WTC11 (cell line): ENCODE data around the gene SRGN. TPM values are rescaled to one million over a fixed set of nuclear protein-coding genes. Genes with fewer than 3 reads are reported as not detected.

Source experiments
- ATAC-seq: fragments of 200-7000 bp; cut with Tn5 transposase; 2 replicates; pipeline ENCODE4 v1.10.0; 2021; ENCODE audit warnings: mild to moderate bottlenecking, moderate library complexity
- CTCF ChIA-PET: fragments of 300-600 bp; sonication (Branson Sonifier 250); formaldehyde crosslinking; loops from one replicate; lab custom pipeline; 2021; ENCODE audit warnings: antibody characterized with exemption; lab: Charles Lee
- POLR2A ChIA-PET: fragments of 350-600 bp; sonication (Branson Sonifier 250); formaldehyde crosslinking; loops from one replicate; lab custom pipeline; 2021; ENCODE audit warnings: antibody characterized with exemption; lab: Charles Lee
- DNase-seq: peaks from one replicate; pipeline ENCODE4 v3.0.0; 2021; ENCODE audit warnings: low spot score
- H3K27ac Mint-ChIP-seq: 2 replicates; pipeline ENCODE4 v1.8.0; 2021; ENCODE audit warnings: mixed read lengths
- H3K27me3 Mint-ChIP-seq: 2 replicates; pipeline ENCODE4 v1.8.0; 2021; ENCODE audit warnings: low read depth, mild to moderate bottlenecking, moderate library complexity, mixed read lengths
- H3K36me3 Mint-ChIP-seq: 2 replicates; pipeline ENCODE4 v1.8.0; 2021; ENCODE audit warnings: mixed read lengths
- H3K4me1 Mint-ChIP-seq: 2 replicates; pipeline ENCODE4 v1.8.0; 2022; ENCODE audit warnings: mixed read lengths
- H3K4me3 Mint-ChIP-seq: 2 replicates; pipeline ENCODE4 v1.8.0; 2021; ENCODE audit warnings: mild to moderate bottlenecking, moderate library complexity, mixed read lengths
- H3K9me3 Mint-ChIP-seq: 2 replicates; pipeline ENCODE4 v1.8.0; 2021; ENCODE audit warnings: mixed read lengths
- CREB1 ChIP-seq: sonication (generic); formaldehyde crosslinking; IDR thresholded peaks from 2 replicates; pipeline ENCODE4 v1.8.0; 2023; ENCODE audit warnings: mild to moderate bottlenecking, missing genetic modification reagents
- CREM ChIP-seq: sonication (generic); formaldehyde crosslinking; IDR thresholded peaks from 2 replicates; pipeline ENCODE4 v1.8.1; 2022; ENCODE audit warnings: mild to moderate bottlenecking, missing genetic modification reagents, moderate library complexity
- ESRRA ChIP-seq: sonication (generic); formaldehyde crosslinking; IDR thresholded peaks from 2 replicates; pipeline ENCODE4 v1.8.1; 2022; ENCODE audit warnings: mild to moderate bottlenecking, missing genetic modification reagents, borderline replicate concordance
- ETV6 ChIP-seq: sonication (generic); formaldehyde crosslinking; IDR thresholded peaks from 2 replicates; pipeline ENCODE4 v1.8.1; 2022; ENCODE audit warnings: mild to moderate bottlenecking, missing genetic modification reagents
- HMGXB4 ChIP-seq: sonication (generic); formaldehyde crosslinking; IDR thresholded peaks from 2 replicates; pipeline ENCODE4 v1.8.1; 2023; ENCODE audit warnings: mild to moderate bottlenecking, moderate library complexity, missing genetic modification reagents
- JAZF1 ChIP-seq: fragments of 250-450 bp; sonication (Bioruptor Pico); IDR thresholded peaks from 2 replicates; pipeline ENCODE4 v1.9.0; 2021; ENCODE audit warnings: moderate library complexity, mild to moderate bottlenecking, inconsistent platforms
- JUN ChIP-seq: sonication (generic); formaldehyde crosslinking; IDR thresholded peaks from 2 replicates; pipeline ENCODE4 v1.8.0; 2023; ENCODE audit warnings: mild to moderate bottlenecking, missing genetic modification reagents
- NFATC4 ChIP-seq: fragments of 250-450 bp; sonication (Bioruptor Pico); IDR thresholded peaks from 2 replicates; pipeline ENCODE4 v1.9.0; 2021; ENCODE audit warnings: mild to moderate bottlenecking
- PRDM15 ChIP-seq: sonication (generic); formaldehyde crosslinking; IDR thresholded peaks from 2 replicates; pipeline ENCODE4 v1.8.0; 2022; ENCODE audit warnings: missing genetic modification reagents
- RELA ChIP-seq: sonication (generic); formaldehyde crosslinking; IDR thresholded peaks from 2 replicates; pipeline ENCODE4 v1.8.1; 2022; ENCODE audit warnings: missing genetic modification reagents, mild to moderate bottlenecking, borderline replicate concordance
- RORB ChIP-seq: fragments of 250-450 bp; sonication (Bioruptor Pico); IDR thresholded peaks from 2 replicates; pipeline ENCODE4 v1.9.0; 2021; ENCODE audit warnings: mild to moderate bottlenecking
- SP1 ChIP-seq: sonication (generic); formaldehyde crosslinking; conservative IDR thresholded peaks from 2 replicates; pipeline ENCODE4 v1.8.1; 2022; ENCODE audit warnings: missing genetic modification reagents
- TCF7 ChIP-seq: sonication (generic); formaldehyde crosslinking; IDR thresholded peaks from 2 replicates; pipeline ENCODE4 v1.8.0; 2022; ENCODE audit warnings: mild to moderate bottlenecking, low read depth, missing genetic modification reagents, moderate library complexity
- TEAD4 ChIP-seq: sonication (generic); formaldehyde crosslinking; IDR thresholded peaks from 2 replicates; pipeline ENCODE4 v1.8.0; 2022; ENCODE audit warnings: mild to moderate bottlenecking, missing genetic modification reagents
- ZNF416 ChIP-seq: fragments of 250-450 bp; sonication (Bioruptor Pico); IDR thresholded peaks from 2 replicates; pipeline ENCODE4 v1.9.0; 2021; ENCODE audit warnings: mild to moderate bottlenecking, inconsistent platforms
- total RNA-seq: library from RNA; stranded (reverse); gene quantifications from 3 replicates; pipeline ENCODE4 v1.2.3, GENCODE V29; 2021
- TF ChIP-seq, protein P1 (sequence below): sonication (generic); formaldehyde crosslinking; IDR thresholded peaks from 2 replicates; pipeline ENCODE4 v1.8.0; 2022; ENCODE audit warnings: mild to moderate bottlenecking, missing genetic modification reagents
- TF ChIP-seq, protein P2 (sequence below): fragments of 200-600 bp; IDR thresholded peaks from 2 replicates; pipeline ENCODE4 v1.8.0; 2022; ENCODE audit warnings: antibody characterized with exemption

Gene SRGN
- total RNA-seq, 1 experiment from 2014 or later = 1.4 TPM

- CTCF ChIA-PET = no interaction called here
- no peaks in the 10 kb centered on the region for H3K9me3 Mint-ChIP-seq
- TF ChIP-seq JAZF1 (CRISPR knock-in tag) = no peak
- TF ChIP-seq, protein P1, sequence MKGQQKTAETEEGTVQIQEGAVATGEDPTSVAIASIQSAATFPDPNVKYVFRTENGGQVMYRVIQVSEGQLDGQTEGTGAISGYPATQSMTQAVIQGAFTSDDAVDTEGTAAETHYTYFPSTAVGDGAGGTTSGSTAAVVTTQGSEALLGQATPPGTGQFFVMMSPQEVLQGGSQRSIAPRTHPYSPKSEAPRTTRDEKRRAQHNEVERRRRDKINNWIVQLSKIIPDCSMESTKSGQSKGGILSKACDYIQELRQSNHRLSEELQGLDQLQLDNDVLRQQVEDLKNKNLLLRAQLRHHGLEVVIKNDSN (CRISPR knock-in tag) = no peak
- TF ChIP-seq, all 79 proteins: peak for 0
- DNase-seq (no peak), ATAC-seq (peak; percentile 62; the same call in 1 of the 2 replicates)
- POLR2A ChIA-PET = no interaction called here
- no peak overlapping the region for H3K4me3 Mint-ChIP-seq
- no peaks in the 10 kb centered on the region for H3K36me3 Mint-ChIP-seq
- peaks cover 3% of the 10 kb centered on the region; the same call in 1 of the 2 replicates for H3K27me3 Mint-ChIP-seq
- no peak overlapping the region for H3K27ac Mint-ChIP-seq
- peaks cover 15% of the 10 kb centered on the region for H3K4me1 Mint-ChIP-seq
These were observed 30.5 kb upstream of the SRGN start for GRCh38 chr10:69057261-69057950.

DNA sequence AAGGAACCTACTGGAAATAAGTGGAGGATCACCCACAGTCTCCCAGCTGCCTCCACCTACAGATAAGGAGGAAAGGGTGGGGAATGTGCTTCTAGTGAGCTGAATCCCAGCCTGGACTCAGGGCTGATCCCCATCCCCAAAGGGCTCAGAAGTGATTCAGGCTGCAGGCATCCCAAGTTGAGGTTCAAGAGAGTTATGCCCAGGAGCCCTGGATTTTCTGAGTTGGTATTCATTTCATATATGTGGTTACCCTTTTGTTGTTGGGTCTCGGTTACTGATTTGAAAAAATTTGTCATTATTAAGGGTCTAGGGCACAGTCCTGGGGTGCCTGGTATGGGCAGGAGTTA is 30.0 kb upstream of the SRGN start:
- no peak overlapping the region for H3K27ac Mint-ChIP-seq
- ChIA-PET POLR2A (no interaction called here), CTCF (no interaction called here)
- no peak for TF ChIP-seq CREM (CRISPR knock-in tag)
- TF ChIP-seq NFATC4 (CRISPR knock-in tag) = no peak
- no peak for TF ChIP-seq RELA
- no peak for TF ChIP-seq TCF7 (CRISPR knock-in tag)
- TF ChIP-seq PRDM15 (CRISPR knock-in tag) = no peak
- no peak for TF ChIP-seq CREB1 (CRISPR knock-in tag)
- no peak for TF ChIP-seq ZNF416 (CRISPR knock-in tag)
- TF ChIP-seq SP1 (CRISPR knock-in tag) = no peak
- TF ChIP-seq, protein P2, sequence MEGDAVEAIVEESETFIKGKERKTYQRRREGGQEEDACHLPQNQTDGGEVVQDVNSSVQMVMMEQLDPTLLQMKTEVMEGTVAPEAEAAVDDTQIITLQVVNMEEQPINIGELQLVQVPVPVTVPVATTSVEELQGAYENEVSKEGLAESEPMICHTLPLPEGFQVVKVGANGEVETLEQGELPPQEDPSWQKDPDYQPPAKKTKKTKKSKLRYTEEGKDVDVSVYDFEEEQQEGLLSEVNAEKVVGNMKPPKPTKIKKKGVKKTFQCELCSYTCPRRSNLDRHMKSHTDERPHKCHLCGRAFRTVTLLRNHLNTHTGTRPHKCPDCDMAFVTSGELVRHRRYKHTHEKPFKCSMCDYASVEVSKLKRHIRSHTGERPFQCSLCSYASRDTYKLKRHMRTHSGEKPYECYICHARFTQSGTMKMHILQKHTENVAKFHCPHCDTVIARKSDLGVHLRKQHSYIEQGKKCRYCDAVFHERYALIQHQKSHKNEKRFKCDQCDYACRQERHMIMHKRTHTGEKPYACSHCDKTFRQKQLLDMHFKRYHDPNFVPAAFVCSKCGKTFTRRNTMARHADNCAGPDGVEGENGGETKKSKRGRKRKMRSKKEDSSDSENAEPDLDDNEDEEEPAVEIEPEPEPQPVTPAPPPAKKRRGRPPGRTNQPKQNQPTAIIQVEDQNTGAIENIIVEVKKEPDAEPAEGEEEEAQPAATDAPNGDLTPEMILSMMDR = no peak
- no peak for TF ChIP-seq JUN (CRISPR knock-in tag)
- no peak for TF ChIP-seq TEAD4 (CRISPR knock-in tag)
- TF ChIP-seq HMGXB4 (CRISPR knock-in tag) = no peak
- TF ChIP-seq RORB (CRISPR knock-in tag) = no peak
- TF ChIP-seq, protein P1 (CRISPR knock-in tag) = no peak
- TF ChIP-seq ETV6 (CRISPR knock-in tag) = no peak
- TF ChIP-seq ESRRA = no peak
- DNase-seq = no peak
- no peaks in the 10 kb centered on the region for H3K36me3 Mint-ChIP-seq
- peaks cover 3% of the 10 kb centered on the region; the same call in 1 of the 2 replicates for H3K27me3 Mint-ChIP-seq
- H3K9me3 Mint-ChIP-seq = no peaks in the 10 kb centered on the region
- H3K4me3 Mint-ChIP-seq = no peak overlapping the region
- ATAC-seq = no peak
- H3K4me1 Mint-ChIP-seq = peaks cover 13% of the 10 kb centered on the region
